Measurements from ENCODE around the gene CAMTA1.

DNA sequence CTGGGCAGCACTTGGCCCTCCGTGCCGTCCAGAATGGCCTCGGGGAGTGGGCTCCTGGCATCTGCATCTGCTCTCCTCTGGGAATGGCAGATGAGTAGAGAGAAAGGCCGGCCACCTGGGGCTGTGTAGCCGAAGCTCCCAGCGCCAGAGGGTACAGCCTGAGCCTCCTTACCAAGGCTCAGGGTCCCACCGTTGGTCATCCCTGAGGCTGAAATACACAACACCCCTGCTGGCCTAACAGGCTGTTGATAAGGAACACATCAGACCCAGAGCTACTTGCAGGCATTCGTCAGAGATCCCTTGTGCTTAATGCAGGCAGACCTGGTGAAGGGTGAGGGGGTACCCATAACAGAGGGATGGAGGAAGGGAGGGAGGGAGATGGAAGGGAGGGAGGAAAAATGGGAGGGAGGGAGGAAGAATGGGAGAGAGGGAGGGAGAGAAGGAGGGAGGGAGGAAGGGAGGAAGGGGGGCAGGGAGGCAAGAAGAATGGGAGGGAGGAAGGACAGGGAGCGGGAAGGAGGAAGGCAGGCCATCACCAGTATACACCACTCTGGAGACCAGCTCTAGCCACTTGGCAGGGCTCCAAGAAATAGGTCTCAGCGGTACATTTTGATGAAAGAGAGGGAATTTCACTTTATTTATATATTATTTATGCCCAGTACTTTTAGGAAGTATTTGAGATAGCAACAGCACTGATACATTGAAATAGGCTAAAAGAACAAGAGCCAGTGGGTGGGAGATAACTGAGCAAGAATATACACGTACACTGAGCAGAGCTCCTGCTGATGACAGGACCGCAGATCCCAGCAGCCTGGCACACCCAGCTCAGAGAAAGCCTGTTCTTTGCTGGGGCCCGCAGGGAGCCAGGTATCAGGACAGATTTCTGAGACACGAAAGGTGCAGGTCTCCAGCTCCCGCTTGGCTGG, 670.8 kb downstream of the CAMTA1 start:
- TF ChIP-seq CTCF (IDR thresholded peaks at IDR 0.05; ENCODE audit: insufficient read depth, low read length, poor library complexity, severe bottlenecking) (no peak), EZH2phosphoT487 (conservative IDR thresholded peaks at IDR 0.05; ENCODE audit: low read length) (no peak)

Measured in SU-DHL-6 (cell line).